Hepatocyte (in vitro differentiated cells): ENCODE measurements around the gene MOB2. TPM values are rescaled to one million over a fixed set of nuclear protein-coding genes. Genes with fewer than 3 reads are reported as not detected.

Source experiments
- DNase-seq: peaks from one replicate; pipeline ENCODE4 v3.0.0-alpha.2; 2016; ENCODE audit warnings: low spot score
- H2AFZ ChIP-seq: fragments of 200-600 bp; sonication (generic); 2 replicates; pipeline ENCODE4 v1.6.0; 2016; ENCODE audit warnings: antibody characterized with exemption, mild to moderate bottlenecking
- H3K27ac ChIP-seq: fragments of 200-600 bp; sonication (generic); 2 replicates; pipeline ENCODE4 v1.5.1; 2016; ENCODE audit warnings: mild to moderate bottlenecking
- H3K27me3 ChIP-seq: fragments of 200-600 bp; sonication (generic); 2 replicates; pipeline ENCODE4 v1.6.1; 2016
- H3K36me3 ChIP-seq: fragments of 200-600 bp; sonication (generic); replicated peaks from 2 replicates; pipeline ENCODE4 v1.5.1; 2016; ENCODE audit warnings: low read depth; ENCODE audit not compliant: insufficient read depth
- H3K4me1 ChIP-seq: fragments of 200-600 bp; sonication (generic); 2 replicates; pipeline ENCODE4 v1.5.1; 2016; ENCODE audit warnings: mild to moderate bottlenecking, moderate library complexity; ENCODE audit not compliant: insufficient read depth
- H3K4me2 ChIP-seq: fragments of 200-600 bp; sonication (generic); 2 replicates; pipeline ENCODE4 v1.6.0; 2016
- H3K4me3 ChIP-seq: fragments of 200-600 bp; sonication (generic); 2 replicates; pipeline ENCODE4 v1.5.1; 2016; ENCODE audit warnings: mild to moderate bottlenecking
- H3K79me2 ChIP-seq: fragments of 200-600 bp; sonication (generic); 2 replicates; pipeline ENCODE4 v1.6.0; 2017; ENCODE audit warnings: mild to moderate bottlenecking
- H3K9me2 ChIP-seq: fragments of 200-600 bp; sonication (generic); replicated peaks from 2 replicates; pipeline ENCODE4 v1.6.0; 2017; ENCODE audit warnings: mild to moderate bottlenecking; ENCODE audit not compliant: insufficient read depth
- H3K9me3 ChIP-seq: fragments of 200-600 bp; sonication (generic); 2 replicates; pipeline ENCODE4 v1.5.1; 2016; ENCODE audit warnings: low read depth, mild to moderate bottlenecking
- H4K20me1 ChIP-seq: fragments of 200-600 bp; sonication (generic); 2 replicates; pipeline ENCODE4 v1.6.0; 2016; ENCODE audit warnings: mild to moderate bottlenecking; ENCODE audit not compliant: insufficient read depth, poor library complexity, severe bottlenecking
- EZH2 ChIP-seq: fragments of 200-600 bp; sonication (generic); IDR thresholded peaks from 2 replicates; pipeline ENCODE4 v1.6.1; 2016; ENCODE audit warnings: antibody characterized with exemption, mild to moderate bottlenecking, borderline replicate concordance
- EZH2phosphoT487 ChIP-seq: fragments of 200-600 bp; sonication (generic); IDR thresholded peaks from one replicate; pipeline ENCODE4 v1.6.1; 2018; ENCODE audit warnings: antibody characterized with exemption, mild to moderate bottlenecking, low read depth, moderate library complexity; ENCODE audit not compliant: unreplicated experiment, severe bottlenecking
- WGBS: methylation state at CpG from one replicate; pipeline ENCODE4 v1.1.6; 2016; ENCODE audit warnings: low lambda C conversion rate; ENCODE audit errors: missing lambda C conversion rate; 5-methylcytosine and 5-hydroxymethylcytosine counted together
- polyA plus RNA-seq: library from polyadenylated mRNA; unstranded; fragments of >200 nt; fragmentation: Nextera tagmentation; extraction: Ambion mirVana; gene quantifications from 2 replicates; pipeline ENCODE4 v1.2.1, GENCODE V29; 2016
- total RNA-seq: library from RNA; depleted of rRNA; stranded (reverse); fragments of >200 nt; gene quantifications from 2 replicates; pipeline ENCODE4 v1.2.3, GENCODE V29; 2014
- TF ChIP-seq, protein P1 (sequence below): fragments of 200-600 bp; sonication (generic); IDR thresholded peaks from 2 replicates; pipeline ENCODE4 v1.5.1; 2016; ENCODE audit warnings: antibody characterized with exemption, mild to moderate bottlenecking; ENCODE audit not compliant: poor library complexity

Gene MOB2
- total RNA-seq, result 12.5 and 18.5 TPM in 2 replicates
- 37.5 and 48.2 TPM in 2 replicates for polyA plus RNA-seq

- Histone ChIP-seq H3K4me1 (no peaks in the 10 kb centered on the region), H3K9me3 (no peaks in the 10 kb centered on the region), H3K27ac (no peak within 1 kb of the TSS), H3K27me3 (no peaks in the 10 kb centered on the region), H2AFZ (no peak within 1 kb of the TSS), H3K36me3 (no peaks in the 10 kb centered on the region), H3K9me2 (no peaks in the 10 kb centered on the region), H4K20me1 (peaks cover 50% of the 10 kb centered on the region), H3K4me3 (no peak within 1 kb of the TSS), H3K4me2 (no peak within 1 kb of the TSS), H3K79me2 (peaks cover 26% of the 10 kb centered on the region)
- TF ChIP-seq EZH2, result no peak
- TF ChIP-seq, protein P1, sequence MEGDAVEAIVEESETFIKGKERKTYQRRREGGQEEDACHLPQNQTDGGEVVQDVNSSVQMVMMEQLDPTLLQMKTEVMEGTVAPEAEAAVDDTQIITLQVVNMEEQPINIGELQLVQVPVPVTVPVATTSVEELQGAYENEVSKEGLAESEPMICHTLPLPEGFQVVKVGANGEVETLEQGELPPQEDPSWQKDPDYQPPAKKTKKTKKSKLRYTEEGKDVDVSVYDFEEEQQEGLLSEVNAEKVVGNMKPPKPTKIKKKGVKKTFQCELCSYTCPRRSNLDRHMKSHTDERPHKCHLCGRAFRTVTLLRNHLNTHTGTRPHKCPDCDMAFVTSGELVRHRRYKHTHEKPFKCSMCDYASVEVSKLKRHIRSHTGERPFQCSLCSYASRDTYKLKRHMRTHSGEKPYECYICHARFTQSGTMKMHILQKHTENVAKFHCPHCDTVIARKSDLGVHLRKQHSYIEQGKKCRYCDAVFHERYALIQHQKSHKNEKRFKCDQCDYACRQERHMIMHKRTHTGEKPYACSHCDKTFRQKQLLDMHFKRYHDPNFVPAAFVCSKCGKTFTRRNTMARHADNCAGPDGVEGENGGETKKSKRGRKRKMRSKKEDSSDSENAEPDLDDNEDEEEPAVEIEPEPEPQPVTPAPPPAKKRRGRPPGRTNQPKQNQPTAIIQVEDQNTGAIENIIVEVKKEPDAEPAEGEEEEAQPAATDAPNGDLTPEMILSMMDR, result no peak
- no peak for TF ChIP-seq EZH2phosphoT487
- WGBS, result 84% methylated on average over 27 of the region's 31 CpGs
- DNase-seq, result no peak
Measured at GRCh38 chr11:1486054-1486825, at the start of gene MOB2. TSS of gene MOB2 (minus strand) at chr11:1486779. CDS start at chr11:1486556, 223 bp downstream.

DNA sequence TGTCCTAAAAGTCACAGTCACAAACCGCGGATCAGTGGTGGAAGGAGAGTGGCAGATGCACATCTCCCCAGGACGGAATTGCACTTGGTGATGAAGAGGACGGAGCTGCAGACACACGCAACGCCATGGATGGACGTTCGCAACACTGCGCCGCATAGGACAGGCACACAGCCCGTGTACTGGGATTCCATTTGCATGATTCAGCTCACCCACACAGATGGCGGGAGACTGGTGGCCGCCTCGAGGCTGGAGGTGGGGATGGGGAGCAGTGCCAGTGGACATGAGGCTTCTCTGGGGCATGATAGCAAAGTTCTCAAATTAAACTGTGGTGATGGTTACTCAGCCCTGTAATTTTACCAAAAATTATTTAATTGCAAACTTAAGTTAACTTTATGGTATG is 48.1 kb upstream of the MOB2 start:
- H3K79me2 ChIP-seq, result peaks cover 77% of the 10 kb centered on the region
- WGBS, result 92% methylated on average over 14 of the region's 14 CpGs

GRCh38 chr11:1534171-1534570 is 47.6 kb upstream of the MOB2 start:
- H3K9me2 ChIP-seq, result no peaks in the 10 kb centered on the region
- peaks cover 82% of the 10 kb centered on the region for H3K79me2 ChIP-seq
- H3K36me3 ChIP-seq, result no peaks in the 10 kb centered on the region
- H3K9me3 ChIP-seq, result no peaks in the 10 kb centered on the region
- no peak overlapping the region for H2AFZ ChIP-seq
- no peak overlapping the region for H3K27ac ChIP-seq
- TF ChIP-seq EZH2, result no peak
- TF ChIP-seq EZH2phosphoT487, result no peak
- TF ChIP-seq, protein P1, result no peak
- no peaks in the 10 kb centered on the region for H3K4me1 ChIP-seq
- peaks cover 68% of the 10 kb centered on the region for H4K20me1 ChIP-seq
- no peak overlapping the region for H3K4me3 ChIP-seq
- DNase-seq, result no peak
- no peak overlapping the region for H3K4me2 ChIP-seq
- WGBS, result 91% methylated on average over 7 of the region's 7 CpGs
- no peaks in the 10 kb centered on the region for H3K27me3 ChIP-seq

More for the DNA sequence above, 48.1 kb upstream of the MOB2 start:
- Histone ChIP-seq H3K9me3 (no peaks in the 10 kb centered on the region), H3K36me3 (no peaks in the 10 kb centered on the region), H3K4me3 (no peak overlapping the region), H4K20me1 (peaks cover 63% of the 10 kb centered on the region), H2AFZ (no peak overlapping the region), H3K4me2 (no peak overlapping the region), H3K4me1 (no peaks in the 10 kb centered on the region), H3K9me2 (no peaks in the 10 kb centered on the region), H3K27me3 (peaks cover 3% of the 10 kb centered on the region), H3K27ac (no peak overlapping the region)
- TF ChIP-seq EZH2phosphoT487 (no peak), EZH2 (no peak)
- TF ChIP-seq, protein P1, result no peak
- DNase-seq, result no peak
